Measurements from ENCODE around the gene NRAP.

NRAP gene, protein sequence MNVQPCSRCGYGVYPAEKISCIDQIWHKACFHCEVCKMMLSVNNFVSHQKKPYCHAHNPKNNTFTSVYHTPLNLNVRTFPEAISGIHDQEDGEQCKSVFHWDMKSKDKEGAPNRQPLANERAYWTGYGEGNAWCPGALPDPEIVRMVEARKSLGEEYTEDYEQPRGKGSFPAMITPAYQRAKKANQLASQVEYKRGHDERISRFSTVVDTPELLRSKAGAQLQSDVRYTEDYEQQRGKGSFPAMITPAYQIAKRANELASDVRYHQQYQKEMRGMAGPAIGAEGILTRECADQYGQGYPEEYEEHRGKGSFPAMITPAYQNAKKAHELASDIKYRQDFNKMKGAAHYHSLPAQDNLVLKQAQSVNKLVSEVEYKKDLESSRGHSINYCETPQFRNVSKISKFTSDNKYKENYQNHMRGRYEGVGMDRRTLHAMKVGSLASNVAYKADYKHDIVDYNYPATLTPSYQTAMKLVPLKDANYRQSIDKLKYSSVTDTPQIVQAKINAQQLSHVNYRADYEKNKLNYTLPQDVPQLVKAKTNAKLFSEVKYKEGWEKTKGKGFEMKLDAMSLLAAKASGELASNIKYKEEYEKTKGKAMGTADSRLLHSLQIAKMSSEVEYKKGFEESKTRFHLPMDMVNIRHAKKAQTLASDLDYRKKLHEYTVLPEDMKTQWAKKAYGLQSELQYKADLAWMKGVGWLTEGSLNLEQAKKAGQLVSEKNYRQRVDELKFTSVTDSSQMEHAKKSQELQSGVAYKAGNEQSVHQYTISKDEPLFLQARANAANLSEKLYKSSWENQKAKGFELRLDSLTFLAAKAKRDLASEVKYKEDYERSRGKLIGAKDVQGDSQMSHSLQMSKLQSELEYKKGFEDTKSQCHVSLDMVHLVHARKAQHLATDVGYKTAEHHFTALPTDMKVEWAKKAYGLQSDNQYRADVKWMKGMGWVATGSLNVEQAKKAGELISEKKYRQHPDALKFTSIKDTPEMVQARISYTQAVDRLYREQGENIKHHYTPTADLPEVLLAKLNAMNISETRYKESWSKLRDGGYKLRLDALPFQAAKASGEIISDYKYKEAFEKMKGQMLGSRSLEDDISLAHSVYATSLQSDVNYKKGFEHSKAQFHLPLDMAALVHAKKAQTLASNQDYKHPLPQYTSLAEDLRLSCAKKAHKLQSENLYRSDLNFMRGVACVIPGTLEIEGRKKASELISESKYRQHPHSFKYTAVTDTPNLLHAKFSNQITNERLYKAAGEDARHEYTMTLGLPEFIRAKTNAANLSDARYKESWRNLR (N-terminal part only)

GRCh38 chr10:113663908-113664307 is at the start of gene NRAP:
Gene NRAP, minus strand, starts transcription at chr10:113664041. Its CDS starts 159 bp downstream, at chr10:113663882.
- DNase-seq: no peak

DNA sequence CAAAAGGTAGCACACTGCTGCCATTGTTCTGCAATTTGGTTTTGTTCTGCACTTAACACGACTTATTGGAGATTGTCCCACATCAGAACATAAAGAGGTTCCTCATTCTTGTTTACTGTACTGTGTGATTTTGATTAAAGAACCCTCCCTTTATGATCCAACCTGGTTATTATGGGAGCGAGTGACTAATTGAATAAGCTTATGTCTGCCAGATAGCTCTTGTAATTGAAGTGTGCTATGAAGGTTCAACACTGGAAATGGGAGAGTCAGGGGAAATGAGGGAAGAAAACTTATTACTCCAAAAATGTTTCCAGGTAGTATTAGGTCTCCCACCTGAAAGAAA is 49.8 kb upstream of the NRAP start:
- DNase-seq: no peak

DNA sequence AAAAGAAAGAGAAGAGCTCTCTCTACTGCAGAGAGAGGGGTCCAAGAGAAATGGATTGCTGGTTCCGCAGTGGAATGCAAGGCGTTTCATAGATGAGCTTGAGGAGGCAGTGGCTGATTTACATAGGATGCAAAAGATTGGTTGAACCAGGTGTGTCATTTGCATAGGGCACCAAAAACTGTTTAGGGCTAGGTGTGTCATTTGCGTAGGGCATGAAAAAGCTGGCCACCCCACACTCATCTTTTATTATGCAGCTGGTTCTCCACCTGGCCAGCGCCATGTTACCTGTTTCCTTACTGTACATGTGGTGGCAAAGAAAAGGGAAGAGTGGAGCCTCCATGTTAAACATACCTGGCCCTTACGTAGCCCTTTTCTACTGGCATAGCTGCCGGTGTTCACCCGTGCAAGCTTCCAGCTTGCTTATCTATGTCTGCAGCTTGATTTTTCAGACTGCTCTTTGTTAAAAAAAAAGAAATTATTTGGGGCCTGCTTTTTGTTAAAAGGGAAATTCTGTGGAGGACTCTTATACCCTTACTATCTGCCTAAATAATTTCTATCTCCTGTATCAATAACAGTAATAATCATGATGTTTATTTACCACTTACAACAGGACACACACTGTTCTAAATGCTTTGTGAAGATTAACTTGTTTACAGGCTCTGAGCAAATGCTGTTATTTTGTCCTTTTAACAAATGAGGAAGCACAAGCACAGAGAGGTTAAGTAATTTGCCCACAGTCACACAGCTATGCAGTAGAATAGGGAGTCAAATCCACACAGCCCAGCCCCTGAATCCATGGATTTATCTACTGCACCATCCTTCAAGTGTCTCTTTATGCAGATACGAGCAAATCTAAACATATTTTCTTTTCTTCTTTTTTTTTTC is 49.2 kb upstream of the NRAP start:
- DNase-seq: peak; percentile 27

GRCh38 chr10:113712024-113712423 is 48.2 kb upstream of the NRAP start:
- no peak for DNase-seq

DNA sequence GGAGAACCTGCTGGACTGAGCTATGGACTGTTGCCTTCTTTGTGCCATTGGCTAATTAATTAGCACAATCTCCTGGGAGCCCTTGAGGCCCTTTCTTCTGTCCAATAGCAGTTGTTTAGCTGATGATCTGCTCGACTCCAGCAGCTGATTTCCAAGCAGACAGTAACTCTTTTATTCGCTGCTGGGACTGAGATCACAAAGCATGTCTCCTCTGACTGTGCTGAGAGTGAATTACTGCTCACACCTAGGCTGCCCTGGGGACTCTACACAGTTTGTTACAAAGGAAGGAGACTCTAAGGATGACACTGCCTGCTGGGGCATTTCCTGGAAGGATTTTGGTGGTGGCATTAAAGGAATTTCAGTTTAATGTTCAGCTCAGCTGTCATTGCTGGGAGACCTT is 47.3 kb upstream of the NRAP start:
- DNase-seq: no peak

- DNase-seq: no peak
Measured at GRCh38 chr10:113709221-113709838, 45.5 kb upstream of the NRAP start.

DNA sequence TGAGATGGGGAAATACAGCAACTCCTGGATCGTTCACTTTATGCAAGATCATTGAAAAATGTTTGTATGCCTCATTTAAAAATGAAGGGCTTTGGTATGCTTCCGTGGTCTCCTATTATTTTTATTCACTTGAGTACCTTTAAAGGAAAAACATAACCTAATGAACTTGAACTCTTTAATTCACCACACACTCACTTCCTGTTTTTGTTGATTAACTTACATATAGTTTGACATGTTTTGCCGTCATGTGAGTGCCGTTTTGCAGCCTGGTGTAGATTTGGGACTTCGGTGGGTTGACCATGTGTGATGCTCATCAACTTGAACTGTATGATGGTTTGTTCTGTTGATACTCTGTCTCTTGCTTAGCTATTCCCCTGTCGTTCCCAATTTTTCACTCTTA is 44.8 kb upstream of the NRAP start:
- no peak for DNase-seq

DNA sequence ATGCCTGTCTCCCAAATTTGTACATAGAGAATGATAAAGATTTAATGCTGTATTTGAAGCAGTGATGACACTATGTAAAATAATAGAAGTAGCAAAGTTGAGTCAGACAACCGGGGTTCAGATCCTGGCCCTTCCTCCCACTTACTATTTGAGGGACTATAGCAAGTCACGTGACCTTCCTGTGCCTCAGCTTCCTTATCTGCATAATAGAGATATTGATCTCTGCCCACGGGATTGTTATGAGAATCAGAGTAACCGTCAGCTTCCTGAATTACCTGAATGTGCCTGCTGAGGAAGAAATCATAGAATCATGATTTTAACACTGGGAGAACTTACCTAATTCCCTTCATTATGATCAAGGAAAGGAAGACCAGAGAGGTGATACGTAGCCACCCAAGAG is 42.8 kb upstream of the NRAP start:
- no peak for DNase-seq

- DNase-seq: no peak
Measured at GRCh38 chr10:113705344-113705652, 41.5 kb upstream of the NRAP start.

DNA sequence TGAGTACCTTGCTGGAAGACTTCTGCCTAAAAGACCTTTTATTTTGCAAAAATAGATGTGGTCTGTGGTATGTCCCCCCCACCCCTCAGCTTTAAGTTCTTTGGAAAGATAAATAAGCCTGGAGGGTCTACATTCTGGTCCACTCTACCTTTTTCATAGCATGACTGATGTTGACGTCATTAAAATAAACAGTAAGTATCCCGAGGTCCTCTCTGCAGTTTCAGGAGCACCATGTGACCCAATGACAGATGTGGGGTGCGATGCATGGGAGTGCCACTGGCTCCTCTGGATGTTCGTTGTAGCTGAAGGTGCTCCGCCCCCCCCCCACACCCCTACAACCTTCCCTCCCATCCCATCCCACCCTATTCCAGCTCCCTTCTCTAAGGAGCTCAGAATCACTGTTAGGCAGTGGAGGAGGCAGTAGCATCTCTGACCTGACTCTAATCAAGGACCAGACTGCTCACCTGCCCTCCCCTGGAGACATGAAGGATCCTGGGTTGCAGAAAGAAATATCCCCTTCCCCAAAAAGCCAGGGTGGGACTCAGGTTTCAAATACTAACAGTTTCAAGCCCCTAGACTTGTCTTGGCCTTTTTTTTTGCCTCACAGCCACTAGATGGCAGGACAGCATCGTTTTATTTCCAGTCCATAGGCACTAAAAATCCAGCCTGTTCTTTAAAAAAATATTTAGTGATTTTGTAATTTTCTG is 40.9 kb upstream of the NRAP start:
- DNase-seq: peak; percentile 73

GRCh38 chr10:113697595-113697994 is 33.8 kb upstream of the NRAP start:
- no peak for DNase-seq

DNA sequence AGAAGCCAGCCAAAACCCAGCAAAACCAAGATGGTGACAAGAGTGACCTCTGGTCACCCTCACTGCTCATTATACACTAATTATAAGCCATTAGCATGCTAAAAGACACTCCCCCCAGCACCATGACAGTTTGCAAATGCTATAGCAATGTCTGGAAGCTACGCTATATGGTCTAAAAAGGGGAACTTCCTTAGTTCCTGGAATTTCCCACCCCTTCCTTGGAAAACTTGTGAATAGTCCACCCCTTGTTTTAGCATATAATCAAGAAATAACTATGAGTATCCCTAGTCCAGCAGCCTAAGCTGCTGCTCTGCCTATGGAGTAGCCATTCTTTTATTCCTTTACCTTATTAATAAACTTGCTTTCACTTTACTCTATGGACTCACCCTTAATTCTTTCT is 31.9 kb upstream of the NRAP start:
- no peak for DNase-seq

- no peak for DNase-seq
Measured at GRCh38 chr10:113693348-113693747, 29.5 kb upstream of the NRAP start.

- no peak for DNase-seq
Measured at GRCh38 chr10:113692271-113692670, 28.4 kb upstream of the NRAP start.

DNA sequence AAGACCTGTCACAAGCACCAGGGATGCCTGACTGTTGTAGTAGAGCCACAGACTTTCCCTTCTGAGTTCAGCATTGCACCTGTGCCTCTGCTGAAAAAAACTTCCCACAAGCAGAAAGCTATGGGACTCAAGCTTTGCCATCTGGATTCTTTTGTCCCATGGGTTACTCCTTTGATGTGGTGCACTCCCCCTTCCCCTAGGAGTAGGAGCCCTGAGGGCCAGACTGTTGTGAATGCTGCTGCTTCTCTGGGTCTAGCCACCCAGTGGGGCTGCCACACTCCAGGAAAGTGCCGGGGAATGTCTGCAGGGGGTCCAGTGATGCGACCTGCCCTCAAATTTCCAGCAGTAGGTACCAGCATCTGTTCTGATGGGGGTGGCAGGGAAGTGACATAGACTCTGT is 27.5 kb upstream of the NRAP start:
- no peak for DNase-seq

DNA sequence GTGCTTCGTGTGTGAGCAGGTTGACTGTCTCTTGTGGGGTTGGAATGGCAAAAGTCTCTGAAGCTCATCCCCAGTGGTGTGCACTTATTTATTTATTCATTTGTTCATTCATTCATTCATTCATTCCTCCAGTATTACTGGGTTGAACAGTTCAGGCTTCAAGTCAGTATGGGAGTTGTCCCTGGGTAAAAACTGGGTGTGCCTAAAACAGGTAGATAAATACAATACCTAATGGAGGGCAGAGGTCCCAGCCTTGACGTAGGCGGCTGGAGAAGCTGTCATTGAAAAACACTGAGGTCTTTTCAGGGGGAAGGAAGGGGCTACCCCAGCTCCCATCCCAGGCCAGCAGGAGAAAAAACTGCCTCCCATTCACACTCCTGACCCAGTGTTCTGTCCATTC is 26.9 kb upstream of the NRAP start:
- no peak for DNase-seq

GRCh38 chr10:113689574-113689973 is 25.7 kb upstream of the NRAP start:
- DNase-seq: no peak

GRCh38 chr10:113689057-113689456 is 25.2 kb upstream of the NRAP start:
- no peak for DNase-seq

DNA sequence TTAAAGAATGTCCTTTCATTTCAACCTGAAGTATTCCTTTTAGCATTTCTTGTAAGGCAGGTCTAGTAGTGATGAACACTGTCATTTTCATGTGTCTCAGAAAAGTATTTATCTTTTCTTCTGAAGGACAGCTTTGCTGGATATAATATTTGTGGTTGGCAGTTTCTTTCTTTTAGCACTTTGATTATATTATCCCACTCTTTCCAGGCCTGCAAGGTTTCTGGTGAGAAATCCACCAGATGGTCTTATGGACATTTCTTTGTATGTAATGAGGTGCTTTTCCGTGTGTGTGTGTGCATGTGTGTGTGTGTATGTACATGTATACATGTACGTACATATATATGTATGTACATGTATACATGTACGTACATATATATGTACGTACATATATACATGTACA is 23.2 kb upstream of the NRAP start:
- no peak for DNase-seq

DNA sequence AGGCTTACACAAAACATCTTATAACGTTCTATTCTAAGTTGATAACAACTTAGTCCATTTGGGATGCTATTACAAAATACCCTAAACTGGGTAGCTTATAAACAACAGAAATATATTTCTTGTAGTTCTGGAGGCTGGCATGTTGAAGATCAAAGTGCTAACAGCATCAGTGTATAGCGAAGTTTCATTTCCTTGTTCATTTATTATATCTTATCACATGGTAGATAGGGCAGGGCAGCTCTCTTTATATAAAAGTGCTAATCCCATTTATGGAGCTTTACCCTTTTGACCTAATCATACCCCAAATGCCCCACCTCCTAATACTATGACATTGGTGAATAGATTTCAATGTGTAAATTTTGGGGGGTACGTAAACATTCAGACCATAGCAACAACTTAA is 22.2 kb upstream of the NRAP start:
- no peak for DNase-seq

DNA sequence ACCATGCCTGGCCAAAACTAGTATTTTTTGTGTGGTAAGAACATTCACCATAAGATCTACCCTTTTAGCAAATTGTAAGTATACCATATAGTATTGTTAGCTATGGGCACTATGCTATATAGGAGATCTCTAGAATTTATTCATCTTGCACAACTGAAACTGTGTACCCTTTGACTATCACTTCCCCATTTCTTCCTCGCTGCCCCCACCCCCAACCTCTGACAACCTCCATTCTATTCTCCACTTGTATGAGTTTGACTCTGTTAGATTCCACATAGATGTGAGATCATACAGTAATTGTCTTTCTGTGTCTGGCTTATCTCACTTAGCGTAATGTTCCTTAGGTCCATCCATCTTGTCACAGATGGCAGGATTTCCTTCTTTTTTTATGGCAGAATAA is 19.5 kb upstream of the NRAP start:
- no peak for DNase-seq

Measured in hematopoietic multipotent progenitor cell treated with erythropoietin and hydrocortisone succinate and interleukin-3 and kit ligand, for 6 days (in vitro differentiated cells).